Upper lobe of left lung (tissue), 4 donors: ENCODE measurements around the gene ALDH3B2.

Experiments used
- CTCF ChIP-seq, 6 experiments: fragments of 450-650 bp in 4 of 6; fragments of 200-600 bp in 2 of 6; sonication (generic) in 2 of 6; IDR thresholded peaks; one replicate each; pipeline ENCODE4 v1.5.1; 2016 to 2019; ENCODE audit warnings: antibody characterized with exemption in 6 of 6
- EP300 ChIP-seq, 4 donors: sonication (generic); formaldehyde crosslinking; IDR thresholded peaks; one replicate each; pipeline ENCODE4 v1.5.1; 2017; ENCODE audit warnings: antibody characterized with exemption in 4 of 4, control low read depth in 2 of 4

GRCh38 chr11:67666676-67667489 is 7.5 kb downstream of the ALDH3B2 start:
- TF ChIP-seq CTCF (IDR thresholded peaks at IDR 0.05) (no peak), EP300 (IDR thresholded peaks at IDR 0.05) (no peak)
